ENCODE results near the gene PDAP1. TPM values are rescaled to one million over a fixed set of nuclear protein-coding genes. Genes with fewer than 3 reads are reported as not detected.
"Not testable (repeated sequence)": the region's sequence is repeated elsewhere in the genome, so short reads cannot be mapped to it uniquely, and the experiment has no call there.

Gene PDAP1
- polyA plus RNA-seq, 1 experiment: 60.2 TPM

GRCh38 chr7:99380032-99380822 lies 28.2 kb downstream of the PDAP1 start:
- Histone ChIP-seq H3K27ac (ENCODE audit: low read depth, low read length) (peak overlapping the region; percentile 88), H3K4me3 (ENCODE audit: low read depth, low read length) (no peak overlapping the region), H3K27me3 (ENCODE audit: control insufficient read depth, insufficient read depth, low read length) (no peaks in the 10 kb centered on the region), H3K9me3 (ENCODE audit: control insufficient read depth, insufficient read depth, low read length) (no peaks in the 10 kb centered on the region)
- DNase-seq (ENCODE audit: low read depth, low spot score): no peak
- no peak for TF ChIP-seq CTCF (IDR thresholded peaks at IDR 0.05; ENCODE audit: low read depth, low read length)
- ChIA-PET CTCF (no interaction called here), POLR2A (interaction anchor here (1.2 kb wide), 1 partner anchor 17 kb away, joined by 4 read pairs; no protein-coding TSS in a partner anchor)

- peak overlapping the region; percentile 88 for H3K27ac ChIP-seq (ENCODE audit: low read depth, low read length)
- H3K9me3 ChIP-seq (ENCODE audit: control insufficient read depth, insufficient read depth, low read length); CTCF ChIA-PET; H3K27me3 ChIP-seq (ENCODE audit: control insufficient read depth, insufficient read depth, low read length); DNase-seq (ENCODE audit: low read depth, low spot score); H3K4me3 ChIP-seq (ENCODE audit: low read depth, low read length): not testable (repeated sequence)
- POLR2A ChIA-PET: interaction anchor here (1.0 to 1.2 kb wide), 2 partner anchors 17 to 19 kb away, joined by 3 to 4 read pairs; no protein-coding TSS in a partner anchor
These were observed 28.7 kb downstream of the PDAP1 start for GRCh38 chr7:99379693-99380031.

DNA sequence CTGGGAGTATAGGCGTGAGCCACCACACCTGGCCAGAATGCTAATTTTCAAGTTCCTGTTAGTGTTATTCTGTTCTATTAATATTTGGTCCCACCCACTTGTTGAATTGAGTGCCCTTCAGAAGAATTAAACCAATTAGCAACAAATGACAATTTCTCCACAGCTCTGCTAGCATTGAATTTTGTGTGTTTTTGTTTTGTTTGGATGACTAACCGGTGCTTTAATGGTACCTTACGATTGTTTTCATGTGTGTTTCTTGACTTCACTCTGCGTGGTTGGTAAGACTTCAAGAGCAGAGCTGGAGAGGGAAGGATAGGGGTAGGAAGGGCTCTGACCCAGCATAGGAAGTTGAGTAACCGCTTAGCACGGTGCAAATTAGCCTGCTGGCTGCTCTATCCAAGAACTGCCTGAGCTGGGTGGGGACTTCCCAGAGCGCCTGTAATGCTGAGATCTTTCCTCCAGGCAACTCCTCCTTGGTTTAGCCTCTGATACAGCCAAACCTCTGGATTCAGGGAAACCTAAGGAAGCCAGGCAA lies 29.3 kb downstream of the PDAP1 start:
- DNase-seq (ENCODE audit: low read depth, low spot score): peak; percentile 54
- no peak for TF ChIP-seq CTCF (IDR thresholded peaks at IDR 0.05; ENCODE audit: low read depth, low read length)
- Histone ChIP-seq H3K27ac (ENCODE audit: low read depth, low read length) (peak overlapping the region; percentile 88), H3K9me3 (ENCODE audit: control insufficient read depth, insufficient read depth, low read length) (no peaks in the 10 kb centered on the region), H3K4me3 (ENCODE audit: low read depth, low read length) (no peak overlapping the region), H3K27me3 (ENCODE audit: control insufficient read depth, insufficient read depth, low read length) (no peaks in the 10 kb centered on the region)
- CTCF ChIA-PET: no interaction called here
- POLR2A ChIA-PET: interaction anchor here (0.6 to 1.6 kb wide), 4 partner anchors 16 to 49 kb away, joined by 3 to 4 read pairs (median 4); partner anchors contain the start of genes BUD31 and PDAP1

DNA sequence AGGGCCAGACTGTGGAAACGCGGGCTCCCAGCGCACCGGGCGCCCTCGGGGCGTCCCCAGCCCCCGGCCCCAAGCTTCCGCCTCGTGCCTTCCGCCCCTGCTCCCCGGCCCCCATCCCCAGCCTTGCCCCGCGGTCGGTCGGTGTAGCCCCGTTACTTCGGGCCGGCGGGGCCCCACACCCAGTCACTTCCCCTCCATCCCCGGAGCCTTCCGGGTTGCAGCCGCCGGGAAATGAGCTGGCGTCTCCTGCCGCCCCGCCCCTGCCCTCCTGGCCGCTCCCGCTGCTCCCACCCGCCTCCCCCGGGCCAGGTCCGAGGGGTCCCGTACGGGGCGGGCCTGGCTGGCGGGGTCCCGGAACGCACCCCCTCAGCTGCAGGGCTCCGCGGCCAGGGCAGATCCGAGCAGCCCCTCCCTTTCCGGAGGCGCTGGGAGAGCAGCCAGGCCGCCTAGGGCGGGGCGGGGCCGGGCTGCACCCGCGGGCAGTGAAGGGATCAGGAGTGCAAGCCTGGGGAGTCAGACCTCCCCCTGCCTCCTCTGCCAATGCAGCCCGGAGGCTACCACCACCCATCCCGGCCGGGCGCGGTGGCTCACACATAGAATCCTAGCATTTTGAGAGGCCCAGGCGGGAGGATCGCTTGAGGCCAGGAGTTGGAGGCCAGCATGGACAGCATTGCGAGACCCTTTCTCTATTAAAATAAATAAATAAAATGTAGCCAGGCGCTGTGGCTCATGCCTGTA lies 33.2 kb downstream of the PDAP1 start:
- no peak for TF ChIP-seq CTCF (IDR thresholded peaks at IDR 0.05; ENCODE audit: low read depth, low read length)
- Histone ChIP-seq H3K27me3 (ENCODE audit: control insufficient read depth, insufficient read depth, low read length) (no peaks in the 10 kb centered on the region), H3K9me3 (ENCODE audit: control insufficient read depth, insufficient read depth, low read length) (no peaks in the 10 kb centered on the region; the same call in 1 of the 2 replicates), H3K4me3 (ENCODE audit: low read depth, low read length) (peak overlapping the region; percentile 72), H3K27ac (ENCODE audit: low read depth, low read length) (no peak overlapping the region)
- POLR2A ChIA-PET: interaction anchor here (0.5 to 0.6 kb wide), 2 partner anchors 13 to 1724 kb away, joined by 4 read pairs; no protein-coding TSS in a partner anchor
- CTCF ChIA-PET: no interaction called here
- DNase-seq (ENCODE audit: low read depth, low spot score): no peak

DNA sequence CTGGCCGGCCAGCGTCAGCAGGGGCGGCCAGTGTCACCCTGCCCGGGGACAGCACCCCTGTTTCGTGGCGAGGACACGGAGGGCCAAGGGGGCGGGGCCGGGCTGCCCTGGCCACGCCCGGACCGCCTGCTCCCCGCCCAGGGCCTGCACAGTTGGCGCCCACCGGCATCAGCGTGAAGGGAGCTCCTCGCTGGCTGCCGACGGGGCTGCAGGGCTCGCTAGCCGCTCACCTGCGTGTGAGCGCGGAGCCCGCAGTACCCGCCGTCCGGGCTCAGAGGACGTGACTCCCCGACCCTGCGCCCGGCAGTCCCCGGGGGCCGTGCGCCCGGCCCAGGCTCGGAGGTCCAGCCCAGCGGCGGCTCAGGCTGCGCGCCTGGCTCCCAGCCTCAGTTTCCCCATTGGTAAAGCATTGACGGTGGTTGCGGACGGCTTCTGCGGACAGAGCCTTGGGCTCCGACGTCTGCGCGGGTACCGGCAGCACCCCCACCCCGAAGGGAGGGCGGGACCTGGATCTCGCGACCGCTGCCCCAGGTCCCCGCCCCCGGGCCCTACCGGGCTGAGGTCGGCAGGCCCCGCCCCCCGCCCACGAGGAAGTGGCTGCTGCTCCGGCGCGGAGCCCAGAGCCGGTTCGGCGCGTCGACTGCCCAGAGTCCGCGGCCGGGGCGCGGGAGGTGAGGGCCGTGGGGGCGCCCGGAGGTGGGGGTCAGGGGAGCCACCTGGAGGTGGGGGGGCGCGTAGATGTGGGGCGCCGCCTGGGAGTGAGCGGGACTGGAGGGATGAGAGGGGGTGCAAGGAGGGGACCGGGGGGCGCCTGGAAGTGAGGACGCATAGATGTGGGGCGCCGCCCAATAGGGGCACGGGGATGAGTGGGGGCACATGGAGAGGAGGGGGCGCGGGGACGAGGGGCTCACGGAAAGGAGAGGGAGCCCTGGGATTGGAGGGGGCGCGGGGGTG lies 34.0 kb downstream of the PDAP1 start, which contains the start of gene ARPC1B:
TSS of gene ARPC1B (plus strand) at position 620 of the 954 bp plus-strand sequence. CDS start 10,985 bp downstream, outside the sequence.
- Histone ChIP-seq H3K4me3 (ENCODE audit: low read depth, low read length) (peak within 1 kb of the TSS; percentile 72), H3K27me3 (ENCODE audit: control insufficient read depth, insufficient read depth, low read length) (no peaks in the 10 kb centered on the region), H3K27ac (ENCODE audit: low read depth, low read length) (no peak within 1 kb of the TSS), H3K9me3 (ENCODE audit: control insufficient read depth, insufficient read depth, low read length) (no peaks in the 10 kb centered on the region; the same call in 1 of the 2 replicates)
- TF ChIP-seq CTCF (IDR thresholded peaks at IDR 0.05; ENCODE audit: low read depth, low read length): no peak
- ChIA-PET CTCF (no interaction called here), POLR2A (interaction anchor here (0.6 to 1.0 kb wide), 2 partner anchors 12 to 17 kb away, joined by 4 to 5 read pairs; no protein-coding TSS in a partner anchor)
- no peak for DNase-seq (ENCODE audit: low read depth, low spot score)
